SK-N-SH treated with all-trans-retinoic acid at 6 μM for 48 hours (cell line): Measurements from ENCODE around the gene C1QTNF5.

Experiments used
- ARNTL ChIP-seq: fragments of 450-650 bp; formaldehyde crosslinking; IDR thresholded peaks from 2 replicates; pipeline ENCODE4 v1.5.0; 2020; ENCODE audit warnings: low read depth, mild to moderate bottlenecking, moderate library complexity, borderline replicate concordance
- PATZ1 ChIP-seq: fragments of 250-450 bp; sonication (Bioruptor Pico); IDR thresholded peaks from 2 replicates; pipeline ENCODE4 v1.8.0; 2020; ENCODE audit warnings: mild to moderate bottlenecking, moderate library complexity, borderline replicate concordance
- PPARA ChIP-seq: fragments of 250-450 bp; sonication (Bioruptor Pico); IDR thresholded peaks from 2 replicates; pipeline ENCODE4 v1.5.0; 2020; ENCODE audit warnings: mild to moderate bottlenecking, borderline replicate concordance
- TCF4 ChIP-seq: fragments of 250-450 bp; sonication (Bioruptor Pico); IDR thresholded peaks from 2 replicates; pipeline ENCODE4 v1.8.0; 2021; ENCODE audit warnings: mild to moderate bottlenecking, moderate library complexity, borderline replicate concordance
- TSHZ2 ChIP-seq: fragments of 250-450 bp; sonication (Bioruptor Pico); IDR thresholded peaks from 2 replicates; pipeline ENCODE4 v1.5.0; 2020; ENCODE audit warnings: mild to moderate bottlenecking, moderate library complexity
- ZC3H10 ChIP-seq: fragments of 250-450 bp; sonication (Bioruptor Pico); IDR thresholded peaks from 2 replicates; pipeline ENCODE4 v1.5.1; 2021; ENCODE audit warnings: mild to moderate bottlenecking, moderate library complexity
- ZFP3 ChIP-seq: fragments of 250-450 bp; sonication (Bioruptor Pico); IDR thresholded peaks from 2 replicates; pipeline ENCODE4 v1.5.0; 2020; ENCODE audit warnings: mild to moderate bottlenecking, moderate library complexity
- ZNF565 ChIP-seq: fragments of 450-650 bp; formaldehyde crosslinking; conservative IDR thresholded peaks from 2 replicates; pipeline ENCODE4 v1.5.0; 2020; ENCODE audit warnings: low read depth, mild to moderate bottlenecking, moderate library complexity

GRCh38 chr11:119319136-119319699 lies 21.5 kb downstream of the C1QTNF5 start:
- TF ChIP-seq PPARA (CRISPR knock-in tag), result no peak
- TF ChIP-seq ZFP3 (CRISPR knock-in tag), result no peak
- no peak for TF ChIP-seq ZNF565 (CRISPR knock-in tag)
- no peak for TF ChIP-seq ARNTL (CRISPR knock-in tag)
- TF ChIP-seq ZC3H10 (CRISPR knock-in tag), result no peak
- no peak for TF ChIP-seq TSHZ2 (CRISPR knock-in tag)
- TF ChIP-seq PATZ1 (CRISPR knock-in tag), result no peak
- TF ChIP-seq TCF4 (CRISPR knock-in tag), result no peak
